ENCODE data around the gene KIAA1328.

Gene KIAA1328

DNA sequence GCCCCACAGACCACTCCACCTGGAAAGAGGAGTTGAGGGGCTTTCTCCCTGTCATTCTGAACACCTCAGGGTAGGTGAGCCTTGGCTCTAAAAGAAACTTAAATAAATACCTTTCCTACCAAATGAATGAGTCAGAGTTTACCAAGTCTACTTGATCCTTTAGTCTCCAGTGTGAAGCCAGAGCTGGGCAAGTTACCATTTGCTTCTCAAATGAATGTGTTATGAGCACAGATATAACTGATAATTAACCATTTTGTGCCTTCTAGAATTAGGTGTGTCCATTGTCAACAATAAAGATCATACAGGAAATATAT lies 347.7 kb downstream of the KIAA1328 start:
- H3K4me1 ChIP-seq (ENCODE audit: control insufficient read depth in 2 of 2, insufficient read depth in 2 of 2, low read length in 2 of 2): no peaks in the 10 kb centered on the region
- H3K9me3 ChIP-seq (ENCODE audit: control insufficient read depth in 2 of 2, low read length in 2 of 2): no peaks in the 10 kb centered on the region
- H3K9ac ChIP-seq (ENCODE audit: low read depth in 1 of 2, low read length in 2 of 2): no peak overlapping the region
- H3K27ac ChIP-seq (ENCODE audit: low read depth in 2 of 2, low read length in 2 of 2): no peak overlapping the region
- H3K36me3 ChIP-seq (ENCODE audit: control insufficient read depth in 2 of 2, insufficient read depth in 2 of 2, low read length in 2 of 2): no peaks in the 10 kb centered on the region
- H3K27me3 ChIP-seq (ENCODE audit: control insufficient read depth in 2 of 2, insufficient read depth in 2 of 2, low read length in 2 of 2): no peaks in the 10 kb centered on the region
- no peak overlapping the region for H3K4me3 ChIP-seq (ENCODE audit: low read length in 2 of 2)

DNA sequence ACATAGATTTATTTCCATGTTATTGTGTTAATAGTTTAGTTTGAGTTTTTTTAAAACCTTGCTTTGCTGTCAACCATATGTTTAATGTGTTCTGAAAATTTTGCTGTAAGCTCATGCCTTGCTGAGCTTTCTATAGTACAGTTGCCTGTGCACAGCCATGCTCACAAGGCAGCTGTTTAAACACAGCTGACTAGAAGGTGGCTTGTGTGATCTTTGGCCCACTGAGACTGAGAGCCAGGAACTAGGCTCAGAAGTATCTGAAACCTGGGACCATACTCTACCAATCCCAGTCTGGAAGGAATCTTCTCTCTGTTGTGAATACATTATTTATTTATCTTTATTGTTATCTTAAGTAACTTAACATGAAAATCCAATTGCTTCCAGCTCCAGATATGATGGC lies 350.5 kb downstream of the KIAA1328 start:
- Histone ChIP-seq H3K4me3 (ENCODE audit: low read length in 2 of 2) (no peak overlapping the region), H3K9me3 (ENCODE audit: control insufficient read depth in 2 of 2, low read length in 2 of 2) (no peaks in the 10 kb centered on the region), H3K27ac (ENCODE audit: low read depth in 2 of 2, low read length in 2 of 2) (no peak overlapping the region), H3K4me1 (ENCODE audit: control insufficient read depth in 2 of 2, insufficient read depth in 2 of 2, low read length in 2 of 2) (no peaks in the 10 kb centered on the region), H3K36me3 (ENCODE audit: control insufficient read depth in 2 of 2, insufficient read depth in 2 of 2, low read length in 2 of 2) (no peaks in the 10 kb centered on the region), H3K27me3 (ENCODE audit: control insufficient read depth in 2 of 2, insufficient read depth in 2 of 2, low read length in 2 of 2) (no peaks in the 10 kb centered on the region), H3K9ac (ENCODE audit: low read depth in 1 of 2, low read length in 2 of 2) (no peak overlapping the region)

DNA sequence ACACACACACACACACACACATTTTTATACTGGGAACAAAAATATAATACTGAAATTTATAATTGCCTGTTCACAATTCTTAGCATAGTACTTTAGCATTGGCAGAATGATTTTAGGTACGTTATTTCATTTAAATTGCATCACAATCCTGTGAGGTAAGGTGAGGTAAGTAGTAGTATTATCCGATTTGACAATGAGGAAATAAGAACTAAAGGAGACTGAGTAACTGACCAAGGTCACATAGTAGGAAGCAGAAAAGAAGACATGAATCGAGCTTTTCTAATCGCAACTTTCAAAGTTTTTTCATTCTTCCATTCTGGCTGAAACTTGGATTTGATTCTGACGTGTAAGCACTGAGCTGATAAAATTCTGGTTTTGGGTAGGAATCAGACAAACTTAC lies 351.2 kb downstream of the KIAA1328 start:
- H3K9me3 ChIP-seq (ENCODE audit: control insufficient read depth in 2 of 2, low read length in 2 of 2): no peaks in the 10 kb centered on the region
- H3K4me3 ChIP-seq (ENCODE audit: low read length in 2 of 2): no peak overlapping the region
- H3K27ac ChIP-seq (ENCODE audit: low read depth in 2 of 2, low read length in 2 of 2): no peak overlapping the region
- no peaks in the 10 kb centered on the region for H3K27me3 ChIP-seq (ENCODE audit: control insufficient read depth in 2 of 2, insufficient read depth in 2 of 2, low read length in 2 of 2)
- no peaks in the 10 kb centered on the region for H3K4me1 ChIP-seq (ENCODE audit: control insufficient read depth in 2 of 2, insufficient read depth in 2 of 2, low read length in 2 of 2)
- H3K9ac ChIP-seq (ENCODE audit: low read depth in 1 of 2, low read length in 2 of 2): no peak overlapping the region
- H3K36me3 ChIP-seq (ENCODE audit: control insufficient read depth in 2 of 2, insufficient read depth in 2 of 2, low read length in 2 of 2): no peaks in the 10 kb centered on the region

DNA sequence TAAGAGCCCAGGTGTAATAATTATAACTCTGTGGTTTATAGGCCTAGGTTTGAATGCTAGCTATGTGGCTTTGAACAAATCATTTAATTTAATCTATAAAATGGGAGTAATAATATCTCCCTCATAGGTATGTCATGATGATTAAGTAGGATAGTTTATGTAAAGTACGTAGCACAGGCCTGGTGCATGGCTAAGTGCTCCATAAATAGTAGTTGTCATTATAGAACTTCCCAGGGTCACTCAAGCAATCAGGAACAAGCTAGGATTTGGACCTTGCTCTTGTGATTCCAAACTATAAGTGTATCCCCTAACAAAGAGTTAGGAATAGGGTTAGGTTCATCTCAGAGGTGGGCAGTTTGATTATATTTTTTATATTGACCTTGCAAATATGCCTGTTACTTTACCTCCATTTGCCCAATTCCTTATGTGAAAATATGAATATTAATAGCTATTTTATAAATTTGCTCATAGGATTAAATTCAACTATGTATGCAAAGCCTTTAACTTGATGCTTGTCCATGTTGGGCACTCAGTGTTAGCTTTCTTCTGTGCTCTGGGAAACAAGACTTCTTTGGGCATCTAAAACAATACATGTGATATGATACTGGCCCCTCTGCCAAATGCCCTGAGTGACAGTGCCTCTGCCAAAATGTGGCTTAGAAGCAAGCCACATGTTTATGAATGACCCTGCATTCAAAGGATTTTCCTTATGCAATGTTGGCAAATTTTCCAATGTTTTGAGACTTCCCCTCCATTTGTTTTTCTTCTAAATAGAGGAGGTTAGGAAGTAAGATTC lies 353.6 kb downstream of the KIAA1328 start:
- Histone ChIP-seq H3K4me1 (ENCODE audit: control insufficient read depth in 2 of 2, insufficient read depth in 2 of 2, low read length in 2 of 2) (no peaks in the 10 kb centered on the region), H3K9ac (ENCODE audit: low read depth in 1 of 2, low read length in 2 of 2) (no peak overlapping the region), H3K9me3 (ENCODE audit: control insufficient read depth in 2 of 2, low read length in 2 of 2) (no peaks in the 10 kb centered on the region), H3K27me3 (ENCODE audit: control insufficient read depth in 2 of 2, insufficient read depth in 2 of 2, low read length in 2 of 2) (no peaks in the 10 kb centered on the region), H3K36me3 (ENCODE audit: control insufficient read depth in 2 of 2, insufficient read depth in 2 of 2, low read length in 2 of 2) (no peaks in the 10 kb centered on the region), H3K4me3 (ENCODE audit: low read length in 2 of 2) (no peak overlapping the region), H3K27ac (ENCODE audit: low read depth in 2 of 2, low read length in 2 of 2) (no peak overlapping the region)

DNA sequence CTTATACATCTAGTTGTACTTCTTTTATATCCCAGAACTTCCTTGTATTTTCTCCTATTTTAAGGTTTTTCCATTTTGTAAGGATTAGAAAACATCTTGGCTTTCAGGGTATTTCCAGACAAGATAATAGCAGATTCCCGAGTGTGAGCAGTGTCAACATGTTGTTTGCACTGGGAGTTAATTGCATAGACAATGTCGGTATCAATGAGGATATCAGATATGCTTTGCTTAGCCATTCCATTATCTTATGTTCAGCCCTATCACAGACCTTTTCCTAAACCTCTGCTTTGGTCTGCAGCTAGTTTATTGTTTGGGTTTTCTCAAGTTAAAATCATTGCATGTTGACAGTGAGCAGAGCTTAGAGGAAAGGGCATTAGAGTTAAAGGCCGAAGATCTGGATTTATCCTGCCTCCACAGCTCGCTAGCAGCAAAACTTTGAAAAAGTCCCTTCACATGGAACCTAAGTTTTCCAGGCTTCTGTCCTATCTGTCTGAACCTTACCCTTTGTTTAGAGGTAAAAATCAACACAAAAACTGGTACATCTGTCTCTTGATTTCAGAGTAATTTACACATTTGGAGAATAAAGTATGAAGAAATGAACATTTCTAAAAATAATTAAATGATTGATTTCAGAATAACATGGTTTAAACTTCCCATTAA lies 355.4 kb downstream of the KIAA1328 start:
- H3K9ac ChIP-seq (ENCODE audit: low read depth in 1 of 2, low read length in 2 of 2): no peak overlapping the region
- H3K4me1 ChIP-seq (ENCODE audit: control insufficient read depth in 2 of 2, insufficient read depth in 2 of 2, low read length in 2 of 2): no peaks in the 10 kb centered on the region
- no peaks in the 10 kb centered on the region for H3K27me3 ChIP-seq (ENCODE audit: control insufficient read depth in 2 of 2, insufficient read depth in 2 of 2, low read length in 2 of 2)
- no peak overlapping the region for H3K4me3 ChIP-seq (ENCODE audit: low read length in 2 of 2)
- no peaks in the 10 kb centered on the region for H3K36me3 ChIP-seq (ENCODE audit: control insufficient read depth in 2 of 2, insufficient read depth in 2 of 2, low read length in 2 of 2)
- H3K27ac ChIP-seq (ENCODE audit: low read depth in 2 of 2, low read length in 2 of 2): no peak overlapping the region
- H3K9me3 ChIP-seq (ENCODE audit: control insufficient read depth in 2 of 2, low read length in 2 of 2): no peaks in the 10 kb centered on the region

DNA sequence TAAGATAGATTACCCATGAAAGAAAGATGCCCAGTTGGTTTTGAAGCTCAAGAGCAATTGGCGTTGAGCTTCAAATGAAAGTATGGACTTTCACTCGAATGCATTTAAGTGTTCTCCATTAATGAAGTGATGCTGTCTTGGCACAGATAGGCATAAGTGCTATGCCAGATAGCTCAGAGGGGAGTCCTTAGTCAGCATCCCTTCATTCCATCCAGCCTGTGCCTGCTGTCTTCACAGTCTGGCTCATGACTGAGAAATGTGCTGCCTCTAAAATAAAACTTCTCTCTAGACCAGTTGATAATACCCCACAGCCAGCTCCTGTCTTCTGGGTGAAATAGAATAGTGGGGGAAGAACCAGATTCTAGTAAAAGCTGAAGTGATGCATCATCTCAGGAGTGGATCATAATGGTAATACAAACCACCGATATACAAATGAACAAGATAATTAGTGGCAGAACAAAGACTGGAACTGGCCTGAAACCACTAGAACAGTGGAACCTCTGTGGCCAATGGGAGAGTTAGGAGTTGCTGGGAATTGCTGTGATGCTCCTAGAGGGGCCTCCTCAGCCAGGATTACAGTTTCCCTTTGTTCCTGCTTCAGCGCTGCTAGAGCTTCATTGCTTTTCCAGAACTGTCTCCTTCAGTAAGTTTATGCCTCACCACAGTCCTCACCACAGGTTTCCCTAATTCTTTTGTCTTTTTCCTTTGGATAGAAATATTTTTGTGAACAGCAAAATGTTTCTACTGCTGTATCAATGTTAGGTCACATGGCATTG lies 359.3 kb downstream of the KIAA1328 start:
- Histone ChIP-seq H3K4me1 (ENCODE audit: control insufficient read depth in 2 of 2, insufficient read depth in 2 of 2, low read length in 2 of 2) (no peaks in the 10 kb centered on the region), H3K4me3 (ENCODE audit: low read length in 2 of 2) (no peak overlapping the region), H3K36me3 (ENCODE audit: control insufficient read depth in 2 of 2, insufficient read depth in 2 of 2, low read length in 2 of 2) (no peaks in the 10 kb centered on the region), H3K27me3 (ENCODE audit: control insufficient read depth in 2 of 2, insufficient read depth in 2 of 2, low read length in 2 of 2) (no peaks in the 10 kb centered on the region), H3K27ac (ENCODE audit: low read depth in 2 of 2, low read length in 2 of 2) (no peak overlapping the region), H3K9ac (ENCODE audit: low read depth in 1 of 2, low read length in 2 of 2) (no peak overlapping the region), H3K9me3 (ENCODE audit: control insufficient read depth in 2 of 2, low read length in 2 of 2) (no peaks in the 10 kb centered on the region)

DNA sequence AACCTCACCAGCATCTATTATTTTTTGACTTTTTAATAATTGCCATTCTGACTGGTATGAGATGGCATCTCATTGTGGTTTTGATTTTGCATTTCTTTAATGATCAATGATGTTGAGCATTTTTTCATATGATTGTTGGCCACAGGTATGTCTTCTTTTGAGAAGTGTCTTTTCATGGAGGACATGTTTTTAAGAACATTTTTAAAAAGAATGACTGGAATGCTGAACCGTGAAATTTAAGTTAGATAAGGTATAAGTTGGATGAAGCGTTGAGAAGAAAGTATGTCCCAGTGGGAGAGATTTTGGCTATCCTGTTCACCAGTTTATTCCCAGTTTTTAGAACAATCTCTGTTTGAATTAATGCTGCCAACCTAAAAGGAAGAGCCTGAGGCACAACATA lies 370.8 kb downstream of the KIAA1328 start:
- no peak overlapping the region for H3K9ac ChIP-seq (ENCODE audit: low read depth in 1 of 2, low read length in 2 of 2)
- H3K27ac ChIP-seq (ENCODE audit: low read depth in 2 of 2, low read length in 2 of 2): no peak overlapping the region
- no peaks in the 10 kb centered on the region for H3K27me3 ChIP-seq (ENCODE audit: control insufficient read depth in 2 of 2, insufficient read depth in 2 of 2, low read length in 2 of 2)
- H3K4me3 ChIP-seq (ENCODE audit: low read length in 2 of 2): no peak overlapping the region
- no peaks in the 10 kb centered on the region for H3K36me3 ChIP-seq (ENCODE audit: control insufficient read depth in 2 of 2, insufficient read depth in 2 of 2, low read length in 2 of 2)
- H3K9me3 ChIP-seq (ENCODE audit: control insufficient read depth in 2 of 2, low read length in 2 of 2): no peaks in the 10 kb centered on the region
- no peaks in the 10 kb centered on the region for H3K4me1 ChIP-seq (ENCODE audit: control insufficient read depth in 2 of 2, insufficient read depth in 2 of 2, low read length in 2 of 2)

DNA sequence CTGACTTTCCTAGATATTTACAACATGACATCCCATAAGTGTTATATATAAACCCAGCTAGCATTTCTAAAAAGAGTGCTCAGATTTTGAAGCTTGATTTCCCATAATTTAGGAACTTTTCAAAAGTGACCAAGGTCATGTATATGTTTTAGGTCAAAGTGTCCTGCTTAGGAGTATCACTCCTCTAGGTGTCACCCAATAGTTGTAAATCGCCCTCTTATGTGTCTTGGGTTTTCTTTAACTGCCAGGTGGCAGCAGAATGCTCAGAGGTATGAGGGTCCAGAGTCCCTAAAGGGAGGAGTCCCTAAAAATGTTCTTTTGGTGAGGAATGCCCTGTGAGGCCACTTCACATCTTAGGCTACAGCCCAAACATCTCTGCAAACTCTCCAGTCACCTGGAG lies 378.4 kb downstream of the KIAA1328 start:
- Histone ChIP-seq H3K9ac (ENCODE audit: low read depth in 1 of 2, low read length in 2 of 2) (no peak overlapping the region), H3K27me3 (ENCODE audit: control insufficient read depth in 2 of 2, insufficient read depth in 2 of 2, low read length in 2 of 2) (no peaks in the 10 kb centered on the region), H3K4me1 (ENCODE audit: control insufficient read depth in 2 of 2, insufficient read depth in 2 of 2, low read length in 2 of 2) (no peaks in the 10 kb centered on the region), H3K36me3 (ENCODE audit: control insufficient read depth in 2 of 2, insufficient read depth in 2 of 2, low read length in 2 of 2) (no peaks in the 10 kb centered on the region), H3K27ac (ENCODE audit: low read depth in 2 of 2, low read length in 2 of 2) (no peak overlapping the region), H3K9me3 (ENCODE audit: control insufficient read depth in 2 of 2, low read length in 2 of 2) (no peaks in the 10 kb centered on the region), H3K4me3 (ENCODE audit: low read length in 2 of 2) (no peak overlapping the region)

DNA sequence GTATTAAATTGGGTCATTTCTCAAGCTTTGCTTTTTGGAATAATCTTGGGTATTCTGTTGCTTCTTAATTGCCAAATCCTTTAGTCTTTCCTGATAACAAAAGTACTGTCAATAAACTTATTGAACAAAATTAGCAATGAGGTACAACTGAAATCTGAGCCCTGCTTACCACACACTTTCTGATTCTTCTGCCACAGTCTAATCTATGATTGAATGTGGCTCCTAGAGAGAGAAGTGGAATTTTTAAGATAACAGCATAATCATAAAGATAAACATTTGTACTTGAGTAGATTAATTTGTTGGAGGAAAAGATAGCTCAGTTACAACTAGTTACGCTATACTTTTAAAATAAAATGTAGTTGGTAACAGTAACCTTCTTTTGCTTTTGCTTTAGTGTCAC lies 381.9 kb downstream of the KIAA1328 start:
- H3K4me1 ChIP-seq (ENCODE audit: control insufficient read depth in 2 of 2, insufficient read depth in 2 of 2, low read length in 2 of 2): no peaks in the 10 kb centered on the region
- no peaks in the 10 kb centered on the region for H3K9me3 ChIP-seq (ENCODE audit: control insufficient read depth in 2 of 2, low read length in 2 of 2)
- H3K9ac ChIP-seq (ENCODE audit: low read depth in 1 of 2, low read length in 2 of 2): no peak overlapping the region
- no peaks in the 10 kb centered on the region for H3K27me3 ChIP-seq (ENCODE audit: control insufficient read depth in 2 of 2, insufficient read depth in 2 of 2, low read length in 2 of 2)
- H3K36me3 ChIP-seq (ENCODE audit: control insufficient read depth in 2 of 2, insufficient read depth in 2 of 2, low read length in 2 of 2): no peaks in the 10 kb centered on the region
- H3K27ac ChIP-seq (ENCODE audit: low read depth in 2 of 2, low read length in 2 of 2): no peak overlapping the region
- H3K4me3 ChIP-seq (ENCODE audit: low read length in 2 of 2): no peak overlapping the region

DNA sequence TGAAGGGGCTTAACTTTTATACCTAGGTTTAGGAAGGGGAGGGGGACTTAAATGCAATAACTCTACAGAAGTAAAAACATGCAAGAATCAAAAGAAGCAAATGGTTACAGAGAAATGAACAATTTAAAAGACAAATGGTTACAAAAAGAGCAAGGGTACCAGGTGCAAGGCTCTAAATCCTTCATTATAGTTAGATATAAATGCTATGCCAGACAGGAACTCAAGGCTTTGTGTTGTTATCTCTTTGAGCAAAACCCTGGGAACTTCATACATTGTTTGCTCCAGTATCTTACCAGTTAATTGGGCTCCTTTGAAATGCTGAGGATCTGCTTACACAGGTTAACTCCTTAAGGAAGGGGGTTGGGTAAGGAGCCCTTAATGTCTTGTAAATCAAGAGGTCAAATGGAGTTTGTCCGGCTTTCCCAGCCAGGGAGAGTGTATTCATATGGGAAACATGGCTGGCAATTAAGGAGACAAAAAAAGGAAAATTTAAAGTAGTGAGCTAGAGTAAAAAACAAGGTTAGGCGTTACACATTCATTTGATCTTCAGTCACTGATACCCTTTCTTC lies 389.2 kb downstream of the KIAA1328 start:
- H3K9ac ChIP-seq (ENCODE audit: low read depth in 1 of 2, low read length in 2 of 2): no peak overlapping the region
- no peaks in the 10 kb centered on the region for H3K27me3 ChIP-seq (ENCODE audit: control insufficient read depth in 2 of 2, insufficient read depth in 2 of 2, low read length in 2 of 2)
- no peaks in the 10 kb centered on the region for H3K4me1 ChIP-seq (ENCODE audit: control insufficient read depth in 2 of 2, insufficient read depth in 2 of 2, low read length in 2 of 2)
- H3K36me3 ChIP-seq (ENCODE audit: control insufficient read depth in 2 of 2, insufficient read depth in 2 of 2, low read length in 2 of 2): no peaks in the 10 kb centered on the region
- no peak overlapping the region for H3K27ac ChIP-seq (ENCODE audit: low read depth in 2 of 2, low read length in 2 of 2)
- H3K4me3 ChIP-seq (ENCODE audit: low read length in 2 of 2): no peak overlapping the region
- no peaks in the 10 kb centered on the region for H3K9me3 ChIP-seq (ENCODE audit: control insufficient read depth in 2 of 2, low read length in 2 of 2)

Data from mucosa of rectum (tissue), 2 donors.